OCI-LY3 (cell line): ENCODE results near the gene NMRK2.

Source experiments
- H2AFZ ChIP-seq: fragments of 200-600, 300-600 bp; shearing (Covaris generic); 2 replicates; pipeline ENCODE4 v1.6.0; 2014; ENCODE audit warnings: antibody characterized with exemption, low read depth, low read length
- H3K27ac ChIP-seq: fragments of 200-600, 300-600 bp; sonication (generic); 2 replicates; pipeline ENCODE4 v1.5.1; 2014; ENCODE audit warnings: mild to moderate bottlenecking, low read length, moderate library complexity, mixed read lengths
- H3K27me3 ChIP-seq: fragments of 200-600, 300-600 bp; sonication (generic); 2 replicates; pipeline ENCODE4 v1.6.1; 2014; ENCODE audit warnings: low read depth, low read length, mixed read lengths
- H3K36me3 ChIP-seq: fragments of 200-600, 300-600 bp; sonication (generic); replicated peaks from 2 replicates; pipeline ENCODE3; 2014; ENCODE audit warnings: low read depth, low read length, mixed read lengths
- H3K4me1 ChIP-seq: fragments of 300-600, 200-600 bp; sonication (generic); 2 replicates; pipeline ENCODE4 v1.6.1; 2014; ENCODE audit warnings: low read length, mixed read lengths
- H3K4me2 ChIP-seq: fragments of 200-600, 300-600 bp; sonication (generic); 2 replicates; pipeline ENCODE4 v1.6.1; 2014; ENCODE audit warnings: low read length, mixed read lengths
- H3K4me3 ChIP-seq: fragments of 300-600, 200-600 bp; sonication (generic); 2 replicates; pipeline ENCODE4 v1.5.1; 2014; ENCODE audit warnings: antibody characterized with exemption, mild to moderate bottlenecking, low read length, moderate library complexity
- H3K79me2 ChIP-seq: fragments of 300-600, 200-600 bp; shearing (Covaris generic); 2 replicates; pipeline ENCODE4 v1.6.1; 2014; ENCODE audit warnings: mild to moderate bottlenecking, low read length, mixed read lengths
- H3K9ac ChIP-seq: fragments of 300-600, 200-600 bp; shearing (Covaris generic); 2 replicates; pipeline ENCODE4 v1.6.0; 2014; ENCODE audit warnings: mild to moderate bottlenecking, low read length, moderate library complexity
- H3K9me3 ChIP-seq: fragments of 200-600, 300-600 bp; shearing (Covaris generic); 2 replicates; pipeline ENCODE4 v1.6.1; 2014; ENCODE audit warnings: low read length, mixed read lengths; ENCODE audit not compliant: insufficient read depth
- H4K20me1 ChIP-seq: fragments of 200-600, 300-600 bp; sonication (generic); 2 replicates; pipeline ENCODE4 v1.6.1; 2016; ENCODE audit warnings: low read length, mixed read lengths; ENCODE audit not compliant: insufficient read depth
- CTCF ChIP-seq: fragments of 200-600, 300-600 bp; sonication (generic); IDR thresholded peaks from 2 replicates; pipeline ENCODE4 v1.5.1; 2014; ENCODE audit warnings: antibody characterized with exemption, low read length, low read depth
- EZH2phosphoT487 ChIP-seq: fragments of 200-600 bp; shearing (Covaris generic); IDR thresholded peaks from 2 replicates; pipeline ENCODE4 v1.6.1; 2018; ENCODE audit warnings: antibody characterized with exemption, mixed run types, low read depth

NMRK2 gene

GRCh38 chr19:3910105-3910504 is 22.8 kb upstream of the NMRK2 start:
- TF ChIP-seq CTCF (no peak), EZH2phosphoT487 (no peak)
- no peaks in the 10 kb centered on the region for H4K20me1 ChIP-seq
- H3K27ac ChIP-seq = no peak overlapping the region
- peaks cover 4% of the 10 kb centered on the region for H3K4me1 ChIP-seq
- H3K79me2 ChIP-seq = no peaks in the 10 kb centered on the region
- no peak overlapping the region for H3K9ac ChIP-seq
- no peak overlapping the region for H3K4me2 ChIP-seq
- H3K27me3 ChIP-seq = no peaks in the 10 kb centered on the region
- H3K9me3 ChIP-seq = peaks cover 5% of the 10 kb centered on the region; the same call in 1 of the 2 replicates
- H3K36me3 ChIP-seq = no peaks in the 10 kb centered on the region
- no peak overlapping the region for H3K4me3 ChIP-seq
- H2AFZ ChIP-seq = no peak overlapping the region

- Histone ChIP-seq H3K4me2 (no peak overlapping the region), H3K79me2 (no peaks in the 10 kb centered on the region), H3K4me3 (no peak overlapping the region), H3K4me1 (0 out of 2 replicates have a peak, but pooled peaks cover 3% of the 10 kb centered on the region), H2AFZ (no peak overlapping the region), H4K20me1 (no peaks in the 10 kb centered on the region), H3K9ac (no peak overlapping the region), H3K27me3 (no peaks in the 10 kb centered on the region), H3K9me3 (peaks cover 5% of the 10 kb centered on the region; the same call in 1 of the 2 replicates), H3K36me3 (no peaks in the 10 kb centered on the region), H3K27ac (no peak overlapping the region)
- no peak for TF ChIP-seq EZH2phosphoT487
- TF ChIP-seq CTCF = no peak
Observed at GRCh38 chr19:3914199-3914598, 18.7 kb upstream of the NMRK2 start.

GRCh38 chr19:3916033-3916432 is 16.8 kb upstream of the NMRK2 start:
- no peak overlapping the region for H3K4me3 ChIP-seq
- no peaks in the 10 kb centered on the region for H3K27me3 ChIP-seq
- H3K36me3 ChIP-seq = no peaks in the 10 kb centered on the region
- 0 out of 2 replicates have a peak, but pooled peaks cover 3% of the 10 kb centered on the region for H3K4me1 ChIP-seq
- no peak overlapping the region for H3K27ac ChIP-seq
- no peaks in the 10 kb centered on the region for H4K20me1 ChIP-seq
- H2AFZ ChIP-seq = no peak overlapping the region
- TF ChIP-seq CTCF (no peak), EZH2phosphoT487 (no peak)
- H3K79me2 ChIP-seq = no peaks in the 10 kb centered on the region
- no peaks in the 10 kb centered on the region for H3K9me3 ChIP-seq
- H3K4me2 ChIP-seq = no peak overlapping the region
- H3K9ac ChIP-seq = no peak overlapping the region

GRCh38 chr19:3919793-3920192 is 13.1 kb upstream of the NMRK2 start:
- no peak overlapping the region for H3K4me2 ChIP-seq

More at GRCh38 chr19:3919793-3920192, 13.1 kb upstream of the NMRK2 start:
- H4K20me1 ChIP-seq = no peaks in the 10 kb centered on the region
- 0 out of 2 replicates have a peak, but pooled peaks cover 4% of the 10 kb centered on the region for H3K9me3 ChIP-seq
- no peak overlapping the region for H3K27ac ChIP-seq
- no peaks in the 10 kb centered on the region for H3K27me3 ChIP-seq
- no peak overlapping the region for H2AFZ ChIP-seq
- H3K79me2 ChIP-seq = no peaks in the 10 kb centered on the region
- H3K4me3 ChIP-seq = no peak overlapping the region
- H3K9ac ChIP-seq = no peak overlapping the region
- TF ChIP-seq EZH2phosphoT487 = no peak
- TF ChIP-seq CTCF = no peak
- H3K36me3 ChIP-seq = no peaks in the 10 kb centered on the region
- H3K4me1 ChIP-seq = 0 out of 2 replicates have a peak, but pooled peaks cover 3% of the 10 kb centered on the region
